Psoas muscle (tissue), 8 donors: ENCODE data around the gene PRR5L. TPM values are rescaled to one million over a fixed set of nuclear protein-coding genes. Genes with fewer than 3 reads are reported as not detected.

Source experiments
- ATAC-seq, 4 donors: fragments of 200-7000 bp; cut with Tn5 transposase; one replicate each; pipeline ENCODE4 v1.9.1; 2020; ENCODE audit warnings: moderate library complexity in 3 of 4, mild to moderate bottlenecking in 2 of 4
- DNase-seq, 2 donors: peaks; one replicate each; pipeline ENCODE4 v3.0.0-alpha.2; 2020
- H3K27ac ChIP-seq: fragments of 200-600 bp; one replicate; pipeline ENCODE4 v1.8.0; 2022
- H3K27me3 ChIP-seq, 3 donors: fragments of 200-600 bp in 1 of 3; one replicate each; pipeline versions ENCODE4 v1.6.1 to v1.8.0; 2013 to 2022; ENCODE audit warnings: low read length in 2 of 3, mild to moderate bottlenecking in 2 of 3, moderate library complexity in 1 of 3; ENCODE audit not compliant: insufficient read depth in 3 of 3
- H3K36me3 ChIP-seq, 2 donors: fragments of 200-600 bp in 1 of 2; one replicate each; pipeline versions ENCODE4 v1.6.1 to v1.8.0; 2013 to 2022; ENCODE audit warnings: low read depth in 1 of 2, mild to moderate bottlenecking in 1 of 2, moderate library complexity in 1 of 2; ENCODE audit not compliant: insufficient read depth in 1 of 2
- H3K4me1 ChIP-seq: fragments of 200-600 bp; one replicate; pipeline ENCODE4 v1.8.0; 2022
- H3K4me3 ChIP-seq: fragments of 200-600 bp; one replicate; pipeline ENCODE4 v1.8.0; 2022; ENCODE audit warnings: mild to moderate bottlenecking
- H3K9me3 ChIP-seq: fragments of 200-600 bp; one replicate; pipeline ENCODE4 v1.8.0; 2022
- WGBS, 3 donors: extraction: QIAGEN DNeasy Blood & Tissue Kit; methylation state at CpG; one replicate each; pipeline versions ENCODE4 v1.1.6 to v1.1.7; 2013; 5-methylcytosine and 5-hydroxymethylcytosine counted together
- intact Hi-C, 2 donors: fragments of 100-400 bp; cut with DNase I; formaldehyde crosslinking; loops; one replicate each; pipeline versions ENCODE4 v1.11.0 to v1.14.2; 2022
- polyA plus RNA-seq, 3 donors: library from polyadenylated mRNA; stranded (reverse); fragments of 200-250 nt; gene quantifications; one replicate each; pipeline ENCODE4 v1.2.3, GENCODE V29; 2013
- total RNA-seq, 4 donors: library from RNA; stranded (reverse); fragmentation: NEBNext Ultra II Directional in 2 of 4; extraction: Animal tissue kit (Norgen Biotek cat#: 25700) in 2 of 4; gene quantifications; one replicate each; pipeline versions ENCODE4 v1.2.1 to v1.2.4, GENCODE V29; 2021 to 2023
- TF ChIP-seq, protein P1 (sequence below): fragments of 200-600 bp; IDR thresholded peaks from one replicate; pipeline ENCODE4 v1.8.0; 2022; ENCODE audit warnings: antibody characterized with exemption
- donor health status: healthy with polysubstance abuse.
- donor health status: DM: no; HTN: no; CAD: no; lungs with moderate emphysema.
- donor health status: Bipolar disorder and iron deficiency.
- donor health status: healthy.
- donor health status: DM: yes; HTN: yes; CAD: no.
- donor health status: DM: no; HTN: no; CAD: no.
- donor health status: DM: no; HTN: no; CAD: no.
- donor health status: DM: yes; HTN: yes; CAD: no.

Gene PRR5L
- total and polyA plus RNA-seq, 7 donors: 0.39 to 2.5 (median 0.86) TPM

DNA sequence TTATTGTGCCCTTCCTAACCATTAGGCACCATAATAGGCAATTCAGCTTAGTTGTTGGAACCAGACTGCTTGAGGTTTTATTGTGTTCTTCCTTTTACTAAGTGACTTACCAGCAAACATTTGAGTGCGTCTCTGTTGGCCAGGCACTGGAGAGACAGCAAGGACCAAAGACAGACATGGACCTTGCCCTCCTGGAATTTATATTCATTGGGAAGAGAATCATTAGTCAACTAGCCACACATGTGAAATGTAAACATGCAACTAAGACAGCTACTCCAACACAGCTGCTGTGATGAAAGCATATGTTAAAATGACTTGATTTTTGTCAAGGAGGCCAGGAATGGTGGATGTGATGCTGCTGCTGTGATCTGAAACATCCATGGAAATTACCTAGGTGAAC, 107.6 kb downstream of the PRR5L start:
- Histone ChIP-seq H3K4me1 (no peaks in the 10 kb centered on the region), H3K27me3 (no peaks in the 10 kb centered on the region), H3K36me3 (no peaks in the 10 kb centered on the region), H3K27ac (no peak overlapping the region), H3K9me3 (no peaks in the 10 kb centered on the region), H3K4me3 (no peak overlapping the region)
- ATAC-seq (no peak), DNase-seq (no peak)
- intact Hi-C loops: no loop called here
- WGBS, 3 donors: 94 to 100% (median 94%) methylated on average over 1 of the region's 1 CpG
- TF ChIP-seq, protein P1, sequence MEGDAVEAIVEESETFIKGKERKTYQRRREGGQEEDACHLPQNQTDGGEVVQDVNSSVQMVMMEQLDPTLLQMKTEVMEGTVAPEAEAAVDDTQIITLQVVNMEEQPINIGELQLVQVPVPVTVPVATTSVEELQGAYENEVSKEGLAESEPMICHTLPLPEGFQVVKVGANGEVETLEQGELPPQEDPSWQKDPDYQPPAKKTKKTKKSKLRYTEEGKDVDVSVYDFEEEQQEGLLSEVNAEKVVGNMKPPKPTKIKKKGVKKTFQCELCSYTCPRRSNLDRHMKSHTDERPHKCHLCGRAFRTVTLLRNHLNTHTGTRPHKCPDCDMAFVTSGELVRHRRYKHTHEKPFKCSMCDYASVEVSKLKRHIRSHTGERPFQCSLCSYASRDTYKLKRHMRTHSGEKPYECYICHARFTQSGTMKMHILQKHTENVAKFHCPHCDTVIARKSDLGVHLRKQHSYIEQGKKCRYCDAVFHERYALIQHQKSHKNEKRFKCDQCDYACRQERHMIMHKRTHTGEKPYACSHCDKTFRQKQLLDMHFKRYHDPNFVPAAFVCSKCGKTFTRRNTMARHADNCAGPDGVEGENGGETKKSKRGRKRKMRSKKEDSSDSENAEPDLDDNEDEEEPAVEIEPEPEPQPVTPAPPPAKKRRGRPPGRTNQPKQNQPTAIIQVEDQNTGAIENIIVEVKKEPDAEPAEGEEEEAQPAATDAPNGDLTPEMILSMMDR: no peak

DNA sequence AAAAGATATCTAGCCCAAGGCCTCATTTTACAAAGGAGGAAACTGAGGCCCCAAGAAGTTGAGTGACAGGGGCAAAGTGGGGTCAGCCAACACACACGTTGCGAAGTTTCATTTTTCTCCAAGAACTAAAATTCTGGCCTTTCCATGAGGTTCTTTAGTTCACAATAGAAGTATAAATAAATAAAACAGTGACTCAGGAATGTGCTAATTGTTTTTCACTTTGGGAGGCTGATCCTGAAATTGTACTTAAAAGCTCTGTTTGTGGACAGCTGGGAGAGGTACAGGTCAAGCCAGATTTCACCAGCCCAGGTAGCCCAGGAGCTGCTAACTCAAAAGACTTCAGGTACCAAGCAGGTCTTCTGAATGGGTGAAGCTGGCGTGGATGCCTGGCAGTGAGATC, 108.7 kb downstream of the PRR5L start:
- no peak for DNase-seq
- WGBS, 3 donors: 82 to 88% (median 83%) methylated on average over 3 of the region's 3 CpGs
- Histone ChIP-seq H3K4me3 (no peak overlapping the region), H3K9me3 (no peaks in the 10 kb centered on the region), H3K27me3 (no peaks in the 10 kb centered on the region), H3K27ac (no peak overlapping the region), H3K4me1 (no peaks in the 10 kb centered on the region), H3K36me3 (no peaks in the 10 kb centered on the region)
- TF ChIP-seq, protein P1: no peak
- ATAC-seq: no peak
- intact Hi-C loops: no loop called here

DNA sequence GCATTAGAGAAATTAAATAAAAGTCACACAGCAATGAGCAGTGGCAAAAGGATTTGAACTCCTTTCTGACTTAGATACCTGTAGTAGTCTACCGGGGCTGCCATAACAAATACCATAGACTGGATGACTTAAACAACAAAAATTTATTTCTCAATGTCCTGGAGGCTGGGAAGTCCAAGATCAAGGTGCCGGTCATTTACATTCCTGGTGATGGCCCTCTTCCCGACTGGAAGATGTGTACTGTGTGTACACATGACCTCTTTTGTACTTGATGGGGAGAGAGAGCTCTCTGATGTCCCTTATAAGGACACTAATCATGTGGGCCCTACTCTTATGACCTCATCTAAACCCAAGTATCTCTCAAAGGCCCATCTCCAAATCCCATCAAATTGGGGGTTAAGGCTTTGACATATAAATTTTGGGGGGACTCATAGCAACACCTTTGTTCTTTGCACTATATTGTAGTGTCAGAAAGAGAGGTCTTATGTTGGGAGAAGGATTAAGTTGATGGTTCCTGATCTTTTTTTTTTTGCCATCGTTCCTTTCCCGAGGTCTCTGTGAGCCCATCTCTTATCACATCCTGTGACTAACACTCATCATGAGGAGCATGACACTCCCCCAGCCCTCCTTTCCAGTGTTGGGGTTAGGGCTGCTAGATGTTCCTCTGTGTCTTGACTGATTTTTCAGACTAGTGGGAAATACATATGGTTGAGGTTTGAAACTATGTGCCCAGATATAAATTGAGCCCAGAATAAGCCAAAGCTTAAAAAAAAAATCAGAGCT, 109.7 kb downstream of the PRR5L start:
- no peaks in the 10 kb centered on the region for H3K27me3 ChIP-seq
- H3K9me3 ChIP-seq: no peaks in the 10 kb centered on the region
- no peak overlapping the region for H3K27ac ChIP-seq
- intact Hi-C loops: no loop called here
- H3K4me3 ChIP-seq: no peak overlapping the region
- no peaks in the 10 kb centered on the region for H3K4me1 ChIP-seq
- ATAC-seq (no peak), DNase-seq (no peak)
- TF ChIP-seq, protein P1: no peak
- WGBS, 3 donors: 76 to 93% (median 81%) methylated on average over 5 of the region's 5 CpGs
- H3K36me3 ChIP-seq: no peaks in the 10 kb centered on the region

DNA sequence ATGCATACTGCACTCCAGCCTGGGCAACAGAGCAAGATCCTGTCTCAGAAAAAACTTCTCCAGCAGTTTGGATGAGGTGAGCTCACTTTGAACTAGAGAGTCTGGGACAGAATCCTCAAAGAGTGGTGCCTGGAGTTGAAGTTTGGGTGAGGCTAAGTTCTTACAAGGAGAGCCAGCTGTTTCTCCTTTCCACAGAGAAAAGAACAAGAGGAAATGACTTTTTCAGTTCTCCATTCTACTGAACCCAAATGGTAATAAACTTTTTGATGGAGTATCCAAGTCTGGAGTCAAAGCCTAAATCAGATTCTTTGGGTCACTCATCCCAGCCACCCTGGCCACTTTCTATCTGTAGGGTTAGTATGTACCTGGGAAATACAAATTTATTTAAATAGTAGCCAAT, 111.3 kb downstream of the PRR5L start:
- TF ChIP-seq, protein P1: no peak
- no peaks in the 10 kb centered on the region for H3K36me3 ChIP-seq
- no peaks in the 10 kb centered on the region for H3K4me1 ChIP-seq
- no peaks in the 10 kb centered on the region for H3K27me3 ChIP-seq
- no peak for DNase-seq
- ATAC-seq: no peak
- no peak overlapping the region for H3K27ac ChIP-seq
- intact Hi-C loops: no loop called here
- H3K9me3 ChIP-seq: no peaks in the 10 kb centered on the region
- H3K4me3 ChIP-seq: no peak overlapping the region
